Body of pancreas (tissue), 4 donors: ENCODE results near the gene CLHC1.

Experiments
- CTCF ChIP-seq, 7 experiments: fragments of 450-650 bp in 4 of 7; fragments of 200-600 bp in 3 of 7; sonication (generic) in 3 of 7; IDR thresholded peaks; one replicate each; pipeline ENCODE4 v1.5.1; 2016 to 2019; ENCODE audit warnings: antibody characterized with exemption in 7 of 7
- POLR2A ChIP-seq, 3 donors: fragments of 450-650 bp; IDR thresholded peaks; one replicate each; pipeline ENCODE4 v1.6.1; 2016; ENCODE audit warnings: antibody characterized with exemption in 3 of 3, mild to moderate bottlenecking in 2 of 3

- TF ChIP-seq POLR2A (IDR thresholded peaks at IDR 0.05) (no peak), CTCF (IDR thresholded peaks at IDR 0.05) (no peak)
Observed at GRCh38 chr2:55230551-55230950, 1.5 kb downstream of the CLHC1 start.
